Neural crest cell (in vitro differentiated cells): ENCODE data around the gene GLIS1. TPM values are rescaled to one million over a fixed set of nuclear protein-coding genes. Genes with fewer than 3 reads are reported as not detected.

Source experiments
- DNase-seq: peaks from one replicate; pipeline ENCODE4 v3.0.0; 2021; ENCODE audit warnings: low read depth, mixed read lengths, low spot score
- H3K27ac Mint-ChIP-seq: one replicate; pipeline ENCODE4 v1.8.0; 2021; ENCODE audit warnings: mild to moderate bottlenecking, mixed read lengths; ENCODE audit not compliant: unreplicated experiment
- H3K27me3 Mint-ChIP-seq: 2 replicates; pipeline ENCODE4 v1.8.0; 2021; ENCODE audit warnings: low read depth, mild to moderate bottlenecking, mixed read lengths
- H3K36me3 Mint-ChIP-seq: 2 replicates; pipeline ENCODE4 v1.8.0; 2021; ENCODE audit warnings: low read depth, mild to moderate bottlenecking, mixed read lengths
- H3K4me1 Mint-ChIP-seq: 2 replicates; pipeline ENCODE4 v1.8.0; 2021; ENCODE audit warnings: mixed read lengths
- H3K4me3 Mint-ChIP-seq: one replicate; pipeline ENCODE4 v1.8.0; 2021; ENCODE audit warnings: mild to moderate bottlenecking, mixed read lengths
- H3K9me3 Mint-ChIP-seq: 2 replicates; pipeline ENCODE4 v1.8.0; 2021; ENCODE audit warnings: mixed read lengths
- CTCF ChIP-seq: fragments of 200-600 bp; sonication (generic); conservative IDR thresholded peaks from 2 replicates; pipeline ENCODE4 v1.5.0; 2021; ENCODE audit warnings: antibody characterized with exemption, mild to moderate bottlenecking
- total RNA-seq: library from RNA; stranded (reverse); gene quantifications from 2 replicates; pipeline ENCODE4 v1.2.1, GENCODE V29; 2021

GLIS1 gene
- total RNA-seq, 1 donor from 2014 or later, result not detected

DNA sequence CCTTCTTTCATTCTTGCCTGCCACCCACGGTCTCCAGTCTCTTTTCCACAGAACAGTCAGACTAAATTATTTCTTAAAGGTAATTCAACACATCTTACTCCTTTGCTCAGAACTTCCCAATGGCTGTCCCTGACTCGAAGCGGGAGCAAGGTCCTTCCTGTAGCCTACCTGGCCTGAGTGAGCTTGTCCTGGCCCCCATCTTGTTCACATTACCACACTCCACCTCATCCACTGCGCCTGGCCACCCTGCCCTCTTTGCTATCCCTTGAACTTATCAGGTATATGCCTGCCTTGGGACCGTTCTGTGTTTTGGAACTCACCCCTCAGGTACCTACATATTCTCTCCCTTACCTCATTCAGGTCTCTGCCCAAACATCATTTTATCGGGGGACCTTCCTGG is 13.3 kb upstream of the GLIS1 start:
- TF ChIP-seq CTCF, result no peak
- Mint-ChIP-seq H3K4me1 (no peaks in the 10 kb centered on the region), H3K27me3 (peaks cover 24% of the 10 kb centered on the region), H3K27ac (no peak overlapping the region), H3K9me3 (no peaks in the 10 kb centered on the region), H3K4me3 (no peak overlapping the region), H3K36me3 (no peaks in the 10 kb centered on the region)
- DNase-seq, result no peak

- no peak overlapping the region for H3K27ac Mint-ChIP-seq
Observed at GRCh38 chr1:53747841-53748240, 8.9 kb upstream of the GLIS1 start.

GRCh38 chr1:53740621-53741105 is 1.7 kb upstream of the GLIS1 start:
- peaks cover 84% of the 10 kb centered on the region for H3K27me3 Mint-ChIP-seq
- H3K4me1 Mint-ChIP-seq, result no peaks in the 10 kb centered on the region
- peak overlapping the region; percentile 66 for H3K4me3 Mint-ChIP-seq
- H3K27ac Mint-ChIP-seq, result no peak overlapping the region
- H3K36me3 Mint-ChIP-seq, result peaks cover 12% of the 10 kb centered on the region
- TF ChIP-seq CTCF, result no peak
- DNase-seq, result no peak
- peaks cover 14% of the 10 kb centered on the region for H3K9me3 Mint-ChIP-seq

More at GRCh38 chr1:53747841-53748240, 8.9 kb upstream of the GLIS1 start:
- peaks cover 9% of the 10 kb centered on the region for H3K36me3 Mint-ChIP-seq
- no peak for DNase-seq
- TF ChIP-seq CTCF, result no peak
- peaks cover 11% of the 10 kb centered on the region for H3K9me3 Mint-ChIP-seq
- H3K4me3 Mint-ChIP-seq, result no peak overlapping the region
- no peaks in the 10 kb centered on the region for H3K4me1 Mint-ChIP-seq
- H3K27me3 Mint-ChIP-seq, result peaks cover 54% of the 10 kb centered on the region

DNA sequence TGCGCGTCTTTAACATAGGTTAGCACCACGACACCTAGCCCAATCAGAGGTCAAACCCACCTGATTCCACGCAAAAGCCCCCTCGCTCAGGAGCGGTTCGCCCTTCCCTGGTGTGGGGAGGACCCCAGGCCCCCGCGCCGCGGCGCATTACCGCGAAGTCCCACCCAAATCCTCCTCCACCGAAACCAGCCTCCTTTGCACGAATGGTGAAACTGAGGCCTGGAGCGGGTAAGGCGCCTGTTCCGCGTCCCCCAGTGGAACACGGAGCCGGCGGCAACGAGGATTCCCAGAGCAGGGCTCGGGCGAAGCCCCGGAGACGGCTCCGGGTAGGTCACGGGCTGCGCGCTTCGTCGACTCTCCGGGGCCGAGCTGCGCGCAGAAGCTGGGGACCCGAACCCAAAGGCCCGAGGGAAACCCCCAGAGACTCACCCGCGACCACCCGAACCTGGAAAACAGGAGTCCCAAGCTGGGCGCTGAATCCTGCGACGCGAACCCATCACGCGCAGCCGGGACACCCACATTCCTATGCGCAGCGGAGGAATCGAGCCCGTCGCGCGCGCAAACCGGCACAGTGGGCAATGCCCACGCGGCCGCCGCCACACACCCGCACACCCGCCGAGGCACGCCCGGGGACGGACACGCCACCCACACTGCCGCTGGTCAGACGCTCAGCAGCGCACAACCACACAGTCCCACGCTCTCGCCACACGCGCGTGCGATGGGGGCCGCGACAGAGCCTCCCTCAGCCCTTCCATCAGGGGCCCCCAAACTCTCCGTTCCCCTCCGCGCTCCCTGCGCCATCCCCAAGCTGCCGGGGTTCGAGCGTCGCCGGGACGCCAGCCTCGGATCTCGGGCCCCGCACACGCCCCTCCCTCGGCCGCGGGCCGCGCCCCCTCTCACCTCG is 507 bp downstream of the GLIS1 start:
- Mint-ChIP-seq H3K27ac (no peak overlapping the region), H3K4me1 (no peaks in the 10 kb centered on the region), H3K36me3 (peaks cover 8% of the 10 kb centered on the region), H3K4me3 (peak overlapping the region; percentile 11), H3K27me3 (peaks cover 91% of the 10 kb centered on the region), H3K9me3 (peaks cover 9% of the 10 kb centered on the region)
- TF ChIP-seq CTCF, result no peak
- DNase-seq, result no peak

DNA sequence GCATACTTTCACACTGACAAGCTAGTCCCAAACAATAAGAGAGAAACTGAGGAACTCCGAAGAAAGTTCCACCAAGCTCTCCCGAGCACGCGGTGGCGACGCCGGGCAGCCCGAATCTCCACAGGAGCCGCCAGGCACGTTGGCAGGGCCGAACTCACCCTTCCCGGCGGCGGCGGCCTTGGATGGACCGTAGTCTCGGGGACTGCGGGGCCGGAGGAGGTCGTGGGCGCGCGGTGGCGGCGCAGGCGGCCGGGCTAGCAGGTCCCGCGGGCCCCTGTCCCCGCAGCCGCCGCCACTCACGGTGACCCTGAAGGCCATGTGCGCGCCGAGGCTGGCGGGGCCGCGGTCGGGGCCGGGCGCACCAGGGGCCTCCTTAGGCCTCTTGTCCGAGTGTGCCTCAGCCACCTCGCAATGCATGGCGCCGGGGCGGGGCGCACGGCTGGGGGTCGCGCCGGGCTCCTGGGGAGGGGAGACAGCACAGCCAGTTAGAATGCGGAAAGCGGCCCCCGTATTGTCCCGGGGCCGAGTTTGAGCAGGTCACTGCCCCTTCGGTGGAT is 1.2 kb downstream of the GLIS1 start:
- Mint-ChIP-seq H3K36me3 (peaks cover 1% of the 10 kb centered on the region), H3K4me3 (peak overlapping the region; percentile 58), H3K9me3 (peaks cover 2% of the 10 kb centered on the region), H3K4me1 (no peaks in the 10 kb centered on the region), H3K27me3 (peaks cover 91% of the 10 kb centered on the region), H3K27ac (no peak overlapping the region)
- TF ChIP-seq CTCF, result no peak
- DNase-seq, result peak; percentile 10
